ENCODE results near the gene NBR1.

GRCh38 chr17:43146649-43147048 lies 24.4 kb upstream of the NBR1 start:
- TF ChIP-seq CTCF (IDR thresholded peaks at IDR 0.05; ENCODE audit: insufficient read depth, low read length, poor library complexity, severe bottlenecking) (no peak), EZH2phosphoT487 (conservative IDR thresholded peaks at IDR 0.05; ENCODE audit: low read length) (no peak)

Measured in SU-DHL-6 (cell line).